Stimulated activated CD8-positive, alpha-beta memory T cell treated with anti-CD3 and anti-CD28 coated beads, Interleukin-7, amount 100 ng/mL, for 1 hour (primary cell): Measurements from ENCODE around the gene C5orf24.
"Not testable (repeated sequence)": the region's sequence is repeated elsewhere in the genome, so short reads cannot be mapped to it uniquely, and the experiment has no call there.

Source experiments
- DNase-seq, 2 donors: peaks; one replicate each; pipeline ENCODE4 v3.0.0-alpha.2; 2020; ENCODE audit warnings: low read depth in 2 of 2

C5orf24 gene

GRCh38 chr5:134857401-134857800, 11.6 kb downstream of the C5orf24 start:
- no peak for DNase-seq

GRCh38 chr5:134864707-134865106, 18.9 kb downstream of the C5orf24 start:
- DNase-seq, result no peak

GRCh38 chr5:134873494-134873893, 27.7 kb downstream of the C5orf24 start:
- DNase-seq, result no peak

- peak; percentile 52 to 58 for DNase-seq
These were observed 28.4 kb downstream of the C5orf24 start, which contains the start of gene TXNDC15 for GRCh38 chr5:134873987-134874830. TSS of gene TXNDC15 (plus strand) at chr5:134874371. CDS start at chr5:134874428, 57 bp downstream.

GRCh38 chr5:134874831-134875655, 29.3 kb downstream of the C5orf24 start:
- DNase-seq, result peak in 1 of 2 donors; percentile 9

GRCh38 chr5:134877159-134877558, 31.4 kb downstream of the C5orf24 start:
- no peak for DNase-seq

- DNase-seq, result no peak
These were observed 32.6 kb downstream of the C5orf24 start for GRCh38 chr5:134878403-134878802.

- no peak for DNase-seq
These were observed 33.7 kb downstream of the C5orf24 start for GRCh38 chr5:134879456-134879855.

GRCh38 chr5:134880937-134881336, 35.2 kb downstream of the C5orf24 start:
- DNase-seq, result not testable (repeated sequence)

GRCh38 chr5:134881711-134882110, 35.9 kb downstream of the C5orf24 start:
- DNase-seq, result not testable (repeated sequence)

- no peak for DNase-seq
These were observed 41.9 kb downstream of the C5orf24 start for GRCh38 chr5:134887593-134888159.

- no peak for DNase-seq
These were observed 43.6 kb downstream of the C5orf24 start for GRCh38 chr5:134889335-134889734.

- no peak for DNase-seq
These were observed 45.7 kb downstream of the C5orf24 start for GRCh38 chr5:134891473-134891872.

GRCh38 chr5:134892282-134892681, 46.5 kb downstream of the C5orf24 start:
- no peak for DNase-seq

- DNase-seq, result no peak
These were observed 47.2 kb downstream of the C5orf24 start for GRCh38 chr5:134892926-134893325.

GRCh38 chr5:134893748-134894505, 48.2 kb downstream of the C5orf24 start:
- no peak for DNase-seq

- no peak for DNase-seq
These were observed 56.5 kb downstream of the C5orf24 start for GRCh38 chr5:134902071-134902801.

- peak; percentile 78 to 83 for DNase-seq
These were observed 59.0 kb downstream of the C5orf24 start, which contains the start of gene PCBD2 for GRCh38 chr5:134904610-134905245. TSS of gene PCBD2 (plus strand) at chr5:134905131. CDS start at chr5:134905140, 9 bp downstream.

GRCh38 chr5:134905246-134905996, 59.7 kb downstream of the C5orf24 start:
- peak; percentile 6 to 36 for DNase-seq
